ENCODE measurements around the gene KRTAP6-3.

- TF ChIP-seq CTCF (IDR thresholded peaks at IDR 0.05) (no peak), POLR2A (IDR thresholded peaks at IDR 0.05) (no peak)
Observed at GRCh38 chr21:30563072-30563471, 29.2 kb upstream of the KRTAP6-3 start.

Measured in uterus (tissue), 2 donors.